Measurements from ENCODE around the gene CEP128.

GRCh38 chr14:80565001-80565400 lies 376.5 kb downstream of the CEP128 start:
- no peak for TF ChIP-seq CTCF (conservative IDR thresholded peaks at IDR 0.05; ENCODE audit: low read depth, low read length)
- TF ChIP-seq EZH2 (IDR thresholded peaks at IDR 0.05; ENCODE audit: borderline replicate concordance, low read depth, low read length, poor library complexity, severe bottlenecking) = no peak

Data from A673 (cell line).